Karpas-422 (cell line): ENCODE results near the gene ACOX3. TPM values are rescaled to one million over a fixed set of nuclear protein-coding genes. Genes with fewer than 3 reads are reported as not detected.
"Not testable (repeated sequence)": the region's sequence is repeated elsewhere in the genome, so short reads cannot be mapped to it uniquely, and the experiment has no call there.

Experiments
- DNase-seq: peaks from one replicate; pipeline ENCODE4 v3.0.0-alpha.2; 2015
- H2AFZ ChIP-seq: fragments of 200-600 bp; sonication (generic); 2 replicates; pipeline ENCODE4 v1.6.1; 2014; ENCODE audit warnings: antibody characterized with exemption, low read length, mixed read lengths
- H3K27ac ChIP-seq: fragments of 200-600 bp; sonication (generic); 2 replicates; pipeline ENCODE4 v1.5.1; 2014; ENCODE audit warnings: mild to moderate bottlenecking, low read length, moderate library complexity
- H3K27me3 ChIP-seq: fragments of 200-600 bp; sonication (generic); 2 replicates; pipeline ENCODE4 v1.6.1; 2014; ENCODE audit warnings: low read length, mixed read lengths
- H3K36me3 ChIP-seq: fragments of 200-600 bp; sonication (generic); 2 replicates; pipeline ENCODE4 v1.6.1; 2014; ENCODE audit warnings: low read length, mixed read lengths; ENCODE audit not compliant: insufficient read depth
- H3K4me1 ChIP-seq: fragments of 200-600 bp; sonication (generic); 2 replicates; pipeline ENCODE4 v1.6.1; 2014; ENCODE audit warnings: mild to moderate bottlenecking, low read length, mixed read lengths
- H3K4me2 ChIP-seq: fragments of 200-600 bp; sonication (generic); 2 replicates; pipeline ENCODE4 v1.6.1; 2014; ENCODE audit warnings: low read length, low read depth, mild to moderate bottlenecking; ENCODE audit not compliant: poor library complexity, severe bottlenecking
- H3K4me3 ChIP-seq: fragments of 200-600 bp; sonication (generic); 2 replicates; pipeline ENCODE4 v1.5.1; 2014; ENCODE audit warnings: mild to moderate bottlenecking, antibody characterized with exemption, low read length, mixed read lengths
- H3K79me2 ChIP-seq: fragments of 200-600 bp; sonication (generic); 2 replicates; pipeline ENCODE4 v1.6.1; 2014; ENCODE audit warnings: mild to moderate bottlenecking, low read length, mixed read lengths
- H3K9ac ChIP-seq: fragments of 200-600 bp; sonication (generic); 2 replicates; pipeline ENCODE4 v1.6.0; 2014; ENCODE audit warnings: low read length
- H3K9me2 ChIP-seq: fragments of 200-600 bp; sonication (generic), shearing (Covaris generic); replicated peaks from 2 replicates; pipeline ENCODE4 v1.6.0; 2014; ENCODE audit warnings: mild to moderate bottlenecking, low read length, moderate library complexity; ENCODE audit not compliant: insufficient read depth
- H3K9me3 ChIP-seq: fragments of 300-700, 200-600 bp; sonication (generic); 2 replicates; pipeline ENCODE4 v1.6.1; 2014; ENCODE audit warnings: low read length, mixed read lengths
- H4K20me1 ChIP-seq: fragments of 200-600 bp; sonication (generic); 2 replicates; pipeline ENCODE4 v1.6.1; 2014; ENCODE audit warnings: mild to moderate bottlenecking, antibody characterized with exemption, low read length, low read depth; ENCODE audit not compliant: insufficient read depth
- total RNA-seq: library from RNA; depleted of rRNA; stranded (reverse); fragments of >200 nt; shearing (Covaris generic); gene quantifications from 2 replicates; pipeline ENCODE4 v1.2.3, GENCODE V29; 2014; ENCODE audit warnings: low replicate concordance; rRNA removed

The ACOX3 gene
- 7.8 and 17.6 TPM in 2 replicates for total RNA-seq

- Histone ChIP-seq H3K9me2 (no peaks in the 10 kb centered on the region), H3K9ac (peak within 1 kb of the TSS; percentile 98), H4K20me1 (peaks cover 10% of the 10 kb centered on the region; the same call in 1 of the 2 replicates), H3K4me1 (peaks cover 38% of the 10 kb centered on the region), H3K36me3 (no peaks in the 10 kb centered on the region), H2AFZ (peak within 1 kb of the TSS; percentile 97), H3K79me2 (peaks cover 92% of the 10 kb centered on the region), H3K9me3 (no peaks in the 10 kb centered on the region), H3K4me2 (peak within 1 kb of the TSS; percentile 76), H3K27me3 (no peaks in the 10 kb centered on the region), H3K4me3 (peak within 1 kb of the TSS; percentile 97), H3K27ac (peak within 1 kb of the TSS; percentile 91)
- DNase-seq = peak; percentile 96
Observed at GRCh38 chr4:8440492-8441311, at the start of gene ACOX3, which contains the start of gene TRMT44. Gene ACOX3, minus strand, starts transcription at chr4:8440723. Its CDS starts 24,202 bp downstream, at chr4:8416521. Gene TRMT44, plus strand, starts transcription at chr4:8440777. Its CDS starts 46 bp downstream, at chr4:8440823.

- Histone ChIP-seq H3K9me2 (no peaks in the 10 kb centered on the region), H3K4me1 (no peaks in the 10 kb centered on the region), H3K27me3 (no peaks in the 10 kb centered on the region), H3K79me2 (no peaks in the 10 kb centered on the region), H3K9me3 (no peaks in the 10 kb centered on the region), H2AFZ (no peak overlapping the region), H4K20me1 (no peaks in the 10 kb centered on the region), H3K4me2 (no peak overlapping the region), H3K36me3 (no peaks in the 10 kb centered on the region), H3K4me3 (no peak overlapping the region), H3K9ac (no peak overlapping the region), H3K27ac (no peak overlapping the region)
- DNase-seq = no peak
Observed at GRCh38 chr4:8488791-8489369, 48.4 kb upstream of the ACOX3 start.

DNA sequence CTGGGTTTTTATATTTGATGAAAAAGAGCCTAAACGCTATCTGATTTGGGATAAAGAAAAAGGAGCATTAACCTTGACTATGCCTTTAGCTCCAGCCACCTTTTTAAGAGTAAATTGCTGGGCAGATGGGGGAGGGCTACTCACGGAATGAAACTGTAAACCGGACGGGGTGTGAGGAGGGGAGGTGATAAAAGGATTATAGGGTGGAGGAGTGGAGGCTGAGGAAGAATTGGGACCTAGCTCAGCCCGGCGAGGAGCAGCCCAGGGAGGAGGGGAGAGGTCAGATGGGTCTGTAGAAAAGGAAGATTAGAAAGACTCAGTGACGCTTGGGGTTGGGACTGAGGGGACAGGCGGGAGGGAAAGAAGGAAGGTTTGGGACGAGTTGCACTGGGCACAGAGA, 46.1 kb upstream of the ACOX3 start:
- H4K20me1 ChIP-seq, H3K27ac ChIP-seq, H3K27me3 ChIP-seq, H3K4me2 ChIP-seq, H2AFZ ChIP-seq, H3K9ac ChIP-seq, H3K4me3 ChIP-seq, H3K9me3 ChIP-seq, H3K36me3 ChIP-seq, H3K4me1 ChIP-seq, H3K9me2 ChIP-seq, DNase-seq, H3K79me2 ChIP-seq: not testable (repeated sequence)

- Histone ChIP-seq H3K4me1 (no peaks in the 10 kb centered on the region), H3K27ac (no peak overlapping the region), H3K36me3 (no peaks in the 10 kb centered on the region), H3K79me2 (no peaks in the 10 kb centered on the region), H2AFZ (no peak overlapping the region), H3K4me3 (no peak overlapping the region), H4K20me1 (no peaks in the 10 kb centered on the region), H3K9me3 (no peaks in the 10 kb centered on the region), H3K9me2 (no peaks in the 10 kb centered on the region), H3K4me2 (no peak overlapping the region), H3K9ac (no peak overlapping the region), H3K27me3 (no peaks in the 10 kb centered on the region)
- no peak for DNase-seq
Observed at GRCh38 chr4:8480221-8480620, 39.7 kb upstream of the ACOX3 start.

GRCh38 chr4:8478801-8479744, 38.5 kb upstream of the ACOX3 start:
- Histone ChIP-seq H2AFZ (no peak overlapping the region), H3K9me3 (no peaks in the 10 kb centered on the region), H3K9me2 (no peaks in the 10 kb centered on the region), H4K20me1 (no peaks in the 10 kb centered on the region), H3K4me3 (no peak overlapping the region), H3K27ac (no peak overlapping the region), H3K4me1 (no peaks in the 10 kb centered on the region), H3K36me3 (no peaks in the 10 kb centered on the region), H3K27me3 (no peaks in the 10 kb centered on the region), H3K79me2 (no peaks in the 10 kb centered on the region), H3K4me2 (no peak overlapping the region), H3K9ac (no peak overlapping the region)
- DNase-seq = no peak

DNA sequence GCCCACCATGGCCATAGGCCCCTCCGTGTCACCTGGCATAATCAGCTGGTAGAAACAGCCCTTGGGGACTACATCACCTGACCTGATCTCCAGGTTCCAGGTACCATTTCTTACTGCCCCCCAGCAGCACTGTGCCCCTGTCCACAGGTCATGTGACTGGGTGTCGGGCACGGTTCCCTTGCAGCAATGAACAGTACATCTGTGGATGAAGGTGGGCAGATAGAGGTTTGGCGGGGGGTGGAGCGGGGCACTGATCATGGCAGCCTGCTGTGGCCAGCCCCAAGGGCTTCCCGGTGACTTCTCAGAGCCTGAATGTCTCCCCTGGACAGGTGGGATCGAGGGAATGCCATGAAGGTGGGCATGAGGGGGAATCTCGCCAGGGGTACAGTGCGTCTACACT, 37.8 kb upstream of the ACOX3 start:
- Histone ChIP-seq H3K36me3 (no peaks in the 10 kb centered on the region), H3K4me1 (no peaks in the 10 kb centered on the region), H2AFZ (no peak overlapping the region), H3K9ac (no peak overlapping the region), H3K9me3 (no peaks in the 10 kb centered on the region), H3K9me2 (no peaks in the 10 kb centered on the region), H3K27ac (no peak overlapping the region), H3K4me3 (no peak overlapping the region), H3K4me2 (no peak overlapping the region), H3K79me2 (no peaks in the 10 kb centered on the region), H4K20me1 (no peaks in the 10 kb centered on the region), H3K27me3 (no peaks in the 10 kb centered on the region)
- DNase-seq = no peak

GRCh38 chr4:8477676-8478075, 37.2 kb upstream of the ACOX3 start:
- Histone ChIP-seq H3K79me2 (no peaks in the 10 kb centered on the region), H3K9me2 (no peaks in the 10 kb centered on the region), H3K4me3 (no peak overlapping the region), H3K27me3 (no peaks in the 10 kb centered on the region), H3K9me3 (no peaks in the 10 kb centered on the region), H3K4me2 (no peak overlapping the region), H3K9ac (no peak overlapping the region), H4K20me1 (no peaks in the 10 kb centered on the region), H2AFZ (no peak overlapping the region), H3K36me3 (no peaks in the 10 kb centered on the region), H3K27ac (no peak overlapping the region), H3K4me1 (no peaks in the 10 kb centered on the region)
- no peak for DNase-seq
